NCI-H82 treated with DMSO at 0.1 percent for 48 hours (cell line): ENCODE measurements around the gene USP28.
"Not testable (repeated sequence)": the region's sequence is repeated elsewhere in the genome, so short reads cannot be mapped to it uniquely, and the experiment has no call there.

Experiments used
- DNase-seq: peaks from one replicate; lab custom pipeline; 2025; ENCODE audit not compliant: unreplicated experiment; lab: John Stamatoyannopoulos, UW

USP28 gene

GRCh38 chr11:113838005-113838404 is 37.4 kb downstream of the USP28 start:
- no peak for DNase-seq

- no peak for DNase-seq
Observed at GRCh38 chr11:113835306-113835705, 40.1 kb downstream of the USP28 start.

GRCh38 chr11:113833151-113833550 is 42.2 kb downstream of the USP28 start:
- no peak for DNase-seq

GRCh38 chr11:113831314-113831713 is 44.1 kb downstream of the USP28 start:
- no peak for DNase-seq

GRCh38 chr11:113829751-113830150 is 45.6 kb downstream of the USP28 start:
- DNase-seq, result no peak

GRCh38 chr11:113828191-113828590 is 47.2 kb downstream of the USP28 start:
- DNase-seq, result no peak

- DNase-seq, result no peak
Observed at GRCh38 chr11:113827477-113827876, 47.9 kb downstream of the USP28 start.

- DNase-seq, result no peak
Observed at GRCh38 chr11:113818426-113818825, 56.9 kb downstream of the USP28 start.

GRCh38 chr11:113817626-113818025 is 57.7 kb downstream of the USP28 start:
- no peak for DNase-seq

- no peak for DNase-seq
Observed at GRCh38 chr11:113817162-113817561, 58.2 kb downstream of the USP28 start.

GRCh38 chr11:113814181-113814580 is 61.2 kb downstream of the USP28 start:
- no peak for DNase-seq

GRCh38 chr11:113808931-113809330 is 66.4 kb downstream of the USP28 start:
- DNase-seq, result no peak

- peak; percentile 4 for DNase-seq
Observed at GRCh38 chr11:113806406-113806805, 69.0 kb downstream of the USP28 start.

- DNase-seq, result no peak
Observed at GRCh38 chr11:113805640-113806039, 69.7 kb downstream of the USP28 start.

- DNase-seq, result no peak
Observed at GRCh38 chr11:113802621-113803020, 72.8 kb downstream of the USP28 start.

GRCh38 chr11:113796663-113797259 is 78.6 kb downstream of the USP28 start:
- DNase-seq, result peak; percentile 50

- no peak for DNase-seq
Observed at GRCh38 chr11:113789675-113790320, 85.6 kb downstream of the USP28 start.

GRCh38 chr11:113789016-113789415 is 86.4 kb downstream of the USP28 start:
- DNase-seq, result not testable (repeated sequence)

GRCh38 chr11:113782134-113782533 is 93.2 kb downstream of the USP28 start:
- DNase-seq, result no peak

GRCh38 chr11:113781682-113782081 is 93.7 kb downstream of the USP28 start:
- DNase-seq, result no peak

- no peak for DNase-seq
Observed at GRCh38 chr11:113779496-113779895, 95.9 kb downstream of the USP28 start, which contains the start of gene CLDN25. Gene CLDN25, plus strand, starts transcription at chr11:113779796. Its CDS starts 0 bp downstream, at chr11:113779796.

- no peak for DNase-seq
Observed at GRCh38 chr11:113778111-113778910, 97.1 kb downstream of the USP28 start.
